ENCODE results near the gene OXCT2. TPM values are rescaled to one million over a fixed set of nuclear protein-coding genes. Genes with fewer than 3 reads are reported as not detected.

The OXCT2 gene
- total and polyA plus RNA-seq, 2 donors from 2014 or later, result 0.32 to 0.98 TPM

DNA sequence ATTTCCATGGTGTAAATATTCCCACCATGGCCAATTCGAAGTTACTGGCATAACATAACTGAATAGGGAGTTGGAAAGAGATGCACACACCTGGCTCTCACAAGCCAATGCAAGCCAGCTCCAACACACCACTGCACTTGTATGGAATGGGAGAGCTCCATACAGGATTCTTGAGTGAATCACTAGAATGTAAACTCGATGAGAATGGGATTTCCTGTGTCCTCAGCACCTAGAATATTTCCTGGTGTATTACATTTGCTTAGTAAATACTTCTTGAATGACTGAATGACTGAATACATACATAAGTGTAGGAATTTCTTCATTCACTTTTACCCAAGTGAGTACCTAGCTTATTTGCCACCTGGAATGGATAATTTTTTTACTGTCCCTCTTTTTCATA, 48.7 kb downstream of the OXCT2 start:
- Histone ChIP-seq H3K4me3 (ENCODE audit: low read length in 3 of 3) (no peak overlapping the region), H3K36me3 (ENCODE audit: control insufficient read depth in 2 of 3, insufficient read depth in 3 of 3, low read length in 3 of 3) (no peaks in the 10 kb centered on the region), H3K9me3 (ENCODE audit: control insufficient read depth in 2 of 3, insufficient read depth in 1 of 3, low read length in 3 of 3) (no peaks in the 10 kb centered on the region), H3K27ac (ENCODE audit: low read depth in 2 of 2, low read length in 2 of 2) (no peak overlapping the region), H3K9ac (ENCODE audit: low read length in 3 of 3) (no peak overlapping the region), H3K4me1 (ENCODE audit: control insufficient read depth in 2 of 3, insufficient read depth in 2 of 3, low read depth in 1 of 3, low read length in 3 of 3) (no peaks in the 10 kb centered on the region), H3K27me3 (ENCODE audit: control insufficient read depth, insufficient read depth, low read length) (peaks cover 16% of the 10 kb centered on the region)
- intact Hi-C loops (cut with DNase I), result loop anchor here (10.0 kb wide), 2 partner anchors 118 to 122 kb away; no protein-coding TSS in a partner anchor
- TF ChIP-seq, protein P1, sequence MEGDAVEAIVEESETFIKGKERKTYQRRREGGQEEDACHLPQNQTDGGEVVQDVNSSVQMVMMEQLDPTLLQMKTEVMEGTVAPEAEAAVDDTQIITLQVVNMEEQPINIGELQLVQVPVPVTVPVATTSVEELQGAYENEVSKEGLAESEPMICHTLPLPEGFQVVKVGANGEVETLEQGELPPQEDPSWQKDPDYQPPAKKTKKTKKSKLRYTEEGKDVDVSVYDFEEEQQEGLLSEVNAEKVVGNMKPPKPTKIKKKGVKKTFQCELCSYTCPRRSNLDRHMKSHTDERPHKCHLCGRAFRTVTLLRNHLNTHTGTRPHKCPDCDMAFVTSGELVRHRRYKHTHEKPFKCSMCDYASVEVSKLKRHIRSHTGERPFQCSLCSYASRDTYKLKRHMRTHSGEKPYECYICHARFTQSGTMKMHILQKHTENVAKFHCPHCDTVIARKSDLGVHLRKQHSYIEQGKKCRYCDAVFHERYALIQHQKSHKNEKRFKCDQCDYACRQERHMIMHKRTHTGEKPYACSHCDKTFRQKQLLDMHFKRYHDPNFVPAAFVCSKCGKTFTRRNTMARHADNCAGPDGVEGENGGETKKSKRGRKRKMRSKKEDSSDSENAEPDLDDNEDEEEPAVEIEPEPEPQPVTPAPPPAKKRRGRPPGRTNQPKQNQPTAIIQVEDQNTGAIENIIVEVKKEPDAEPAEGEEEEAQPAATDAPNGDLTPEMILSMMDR (IDR thresholded peaks at IDR 0.05; ENCODE audit: borderline replicate concordance, extremely low read depth, insufficient read depth), result no peak
- no peak for DNase-seq
- FAIRE-seq, result no peak

DNA sequence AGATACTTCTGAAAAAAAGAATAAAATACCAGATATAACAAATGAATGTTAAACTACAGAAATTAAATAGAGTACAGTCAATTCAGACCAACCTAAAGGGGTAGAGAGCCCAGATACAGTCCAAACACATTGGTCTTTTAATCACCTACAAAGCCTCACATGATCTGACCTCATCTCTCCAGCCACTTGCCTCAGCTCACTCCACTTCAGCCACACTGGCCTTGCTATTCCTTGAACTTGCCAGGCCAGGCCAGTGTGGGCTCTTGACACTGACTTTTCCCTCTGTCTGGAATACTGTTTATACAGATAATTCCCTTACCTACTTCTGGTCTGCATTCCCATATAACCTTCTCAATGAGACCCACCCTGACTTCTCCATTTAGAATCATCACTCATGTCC, 49.5 kb downstream of the OXCT2 start:
- intact Hi-C loops (cut with DNase I), result loop anchor here (10.0 kb wide), 2 partner anchors 117 to 123 kb away; no protein-coding TSS in a partner anchor
- H3K9ac ChIP-seq (ENCODE audit: low read length in 3 of 3), result no peak overlapping the region
- peaks cover 16% of the 10 kb centered on the region for H3K27me3 ChIP-seq (ENCODE audit: control insufficient read depth, insufficient read depth, low read length)
- DNase-seq, result no peak
- H3K36me3 ChIP-seq (ENCODE audit: control insufficient read depth in 2 of 3, insufficient read depth in 3 of 3, low read length in 3 of 3), result no peaks in the 10 kb centered on the region
- no peak for FAIRE-seq
- H3K27ac ChIP-seq (ENCODE audit: low read depth in 2 of 2, low read length in 2 of 2), result no peak overlapping the region
- no peaks in the 10 kb centered on the region for H3K4me1 ChIP-seq (ENCODE audit: control insufficient read depth in 2 of 3, insufficient read depth in 2 of 3, low read depth in 1 of 3, low read length in 3 of 3)
- no peak overlapping the region for H3K4me3 ChIP-seq (ENCODE audit: low read length in 3 of 3)
- TF ChIP-seq, protein P1 (IDR thresholded peaks at IDR 0.05; ENCODE audit: borderline replicate concordance, extremely low read depth, insufficient read depth), result no peak
- H3K9me3 ChIP-seq (ENCODE audit: control insufficient read depth in 2 of 3, insufficient read depth in 1 of 3, low read length in 3 of 3), result no peaks in the 10 kb centered on the region

DNA sequence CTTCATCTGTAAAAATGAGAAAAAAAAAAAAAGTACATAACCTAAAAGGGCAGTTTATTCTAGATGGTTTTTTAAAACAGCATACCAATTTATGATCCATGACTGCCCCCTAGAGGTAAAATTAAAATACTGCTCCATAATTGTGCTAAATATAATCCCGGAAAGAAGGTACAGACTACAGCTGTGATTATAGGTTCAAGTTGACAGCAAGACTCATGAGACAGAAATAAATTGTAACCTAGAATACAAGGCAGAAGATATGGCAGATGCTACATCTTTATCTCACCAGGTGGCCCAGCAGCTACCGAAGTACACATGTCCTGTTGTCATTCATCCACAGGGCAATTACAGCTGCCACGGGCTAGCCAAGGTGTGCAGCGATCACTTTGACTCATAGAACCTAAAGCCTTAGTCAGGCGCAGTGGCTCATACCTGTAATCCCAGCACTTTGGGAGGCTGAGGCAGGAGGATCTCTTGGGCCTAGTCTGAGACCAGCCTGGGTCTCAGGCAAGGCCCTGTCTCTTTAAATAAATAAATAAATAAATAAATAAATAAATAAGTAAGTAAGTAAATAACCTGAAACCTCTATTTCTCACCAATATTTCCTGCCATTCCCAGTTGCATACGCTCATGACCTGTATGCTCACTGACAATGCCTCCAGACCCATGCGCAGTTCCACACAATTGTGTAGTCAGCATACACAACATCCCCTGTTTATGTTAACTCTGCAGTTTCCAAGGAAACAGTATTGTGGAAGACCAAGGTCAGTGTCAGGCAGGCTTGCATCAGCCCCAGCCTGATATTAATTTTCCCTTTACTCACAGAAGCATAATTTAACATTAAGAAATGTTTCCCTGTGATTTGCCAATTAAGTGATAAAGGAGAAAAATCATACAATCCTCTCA, 50.8 kb downstream of the OXCT2 start:
- no peak overlapping the region for H3K9ac ChIP-seq (ENCODE audit: low read length in 3 of 3)
- H3K4me1 ChIP-seq (ENCODE audit: control insufficient read depth in 2 of 3, insufficient read depth in 2 of 3, low read depth in 1 of 3, low read length in 3 of 3), result no peaks in the 10 kb centered on the region
- H3K27ac ChIP-seq (ENCODE audit: low read depth in 2 of 2, low read length in 2 of 2), result no peak overlapping the region
- peaks cover 13% of the 10 kb centered on the region for H3K27me3 ChIP-seq (ENCODE audit: control insufficient read depth, insufficient read depth, low read length)
- TF ChIP-seq, protein P1 (IDR thresholded peaks at IDR 0.05; ENCODE audit: borderline replicate concordance, extremely low read depth, insufficient read depth), result peak; percentile 59
- no peak overlapping the region for H3K4me3 ChIP-seq (ENCODE audit: low read length in 3 of 3)
- no peaks in the 10 kb centered on the region for H3K36me3 ChIP-seq (ENCODE audit: control insufficient read depth in 2 of 3, insufficient read depth in 3 of 3, low read length in 3 of 3)
- no peaks in the 10 kb centered on the region for H3K9me3 ChIP-seq (ENCODE audit: control insufficient read depth in 2 of 3, insufficient read depth in 1 of 3, low read length in 3 of 3)
- intact Hi-C loops (cut with DNase I), result loop anchor here (10.0 kb wide), 2 partner anchors 116 to 124 kb away; no protein-coding TSS in a partner anchor
- DNase-seq, result peak in 2 of 5 donors; percentile 74 to 87
- FAIRE-seq, result peak; percentile 98

Other genes starting within 250 kb of the OXCT2 start
- gene PABPC4, start 194.6 kb downstream of the OXCT2 start, total RNA-seq, result 168 TPM
- 60.5 TPM for gene PABPC4, start 194.6 kb downstream of the OXCT2 start, polyA plus RNA-seq (ENCODE audit: insufficient read depth, low read depth, low replicate concordance)
- gene HEYL, start 131.7 kb downstream of the OXCT2 start, total RNA-seq, result 32.8 TPM
- 7.2 TPM for gene HEYL, start 131.7 kb downstream of the OXCT2 start, polyA plus RNA-seq (ENCODE audit: insufficient read depth, low read depth, low replicate concordance)
- gene NT5C1A, start 99.2 kb downstream of the OXCT2 start, total RNA-seq, result 2.0 TPM
- gene NT5C1A, start 99.2 kb downstream of the OXCT2 start, polyA plus RNA-seq (ENCODE audit: insufficient read depth, low read depth, low replicate concordance), result 0.62 TPM
- gene HPCAL4, start 79.9 kb downstream of the OXCT2 start, total RNA-seq, result 5.2 TPM
- 3.9 TPM for gene HPCAL4, start 79.9 kb downstream of the OXCT2 start, polyA plus RNA-seq (ENCODE audit: insufficient read depth, low read depth, low replicate concordance)
- gene PPIE, start 32.5 kb downstream of the OXCT2 start, total RNA-seq, result 58.6 TPM
- 52.0 TPM for gene PPIE, start 32.5 kb downstream of the OXCT2 start, polyA plus RNA-seq (ENCODE audit: insufficient read depth, low read depth, low replicate concordance)
- 4.9 TPM for gene BMP8B, start 17.5 kb upstream of the OXCT2 start, total RNA-seq
- gene BMP8B, start 17.5 kb upstream of the OXCT2 start, polyA plus RNA-seq (ENCODE audit: insufficient read depth, low read depth, low replicate concordance), result 0.34 TPM
- 24.0 TPM for gene TRIT1, start 112.2 kb upstream of the OXCT2 start, total RNA-seq
- 14.5 TPM for gene TRIT1, start 112.2 kb upstream of the OXCT2 start, polyA plus RNA-seq (ENCODE audit: insufficient read depth, low read depth, low replicate concordance)
- 4.2 TPM for gene MYCL, start 130.6 kb upstream of the OXCT2 start, total RNA-seq
- gene MYCL, start 130.6 kb upstream of the OXCT2 start, polyA plus RNA-seq (ENCODE audit: insufficient read depth, low read depth, low replicate concordance), result 1.7 TPM
- 10.5 TPM for gene MFSD2A, start 183.8 kb upstream of the OXCT2 start, total RNA-seq
- gene MFSD2A, start 183.8 kb upstream of the OXCT2 start, polyA plus RNA-seq (ENCODE audit: insufficient read depth, low read depth, low replicate concordance), result 10.0 TPM